Mucosa of gallbladder (tissue), 1 donor: ENCODE results near the gene HSPA2. TPM values are rescaled to one million over a fixed set of nuclear protein-coding genes. Genes with fewer than 3 reads are reported as not detected.
"Not testable (repeated sequence)": the region's sequence is repeated elsewhere in the genome, so short reads cannot be mapped to it uniquely, and the experiment has no call there.

Experiments used
- DNase-seq: peaks from one replicate; pipeline ENCODE4 v3.0.0-alpha.2; 2020; ENCODE audit warnings: low spot score
- total RNA-seq: library from RNA; stranded (reverse); gene quantifications from one replicate; pipeline ENCODE4 v1.2.1, GENCODE V29; 2021
- donor health status: DM: no; HTN: no; CAD: no.

The HSPA2 gene
- total RNA-seq, 1 donor from 2014 or later = 16.2 TPM

- no peak for DNase-seq
These were observed 25.5 kb upstream of the HSPA2 start for GRCh38 chr14:64515053-64515452.

DNA sequence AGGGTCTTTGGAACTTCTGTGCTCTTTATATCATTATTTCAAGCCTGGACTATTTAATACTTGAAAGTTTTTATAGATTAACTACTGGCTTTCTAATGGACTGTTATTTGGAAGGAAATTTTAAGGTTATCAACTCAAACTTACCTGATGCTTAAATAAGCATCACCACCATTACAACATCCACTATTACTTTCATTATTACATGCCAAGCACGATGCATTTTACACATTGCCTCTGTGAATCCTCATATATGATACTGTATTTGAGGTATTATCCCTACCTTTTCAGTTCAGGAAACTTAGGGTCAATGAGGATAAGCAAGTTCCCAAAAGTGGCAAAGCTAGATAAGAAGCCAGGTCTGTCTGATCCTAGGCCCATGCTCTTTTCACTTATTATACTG lies 23.6 kb upstream of the HSPA2 start:
- DNase-seq = no peak

GRCh38 chr14:64517667-64518066 lies 22.9 kb upstream of the HSPA2 start:
- not testable (repeated sequence) for DNase-seq

- no peak for DNase-seq
These were observed 22.3 kb upstream of the HSPA2 start for GRCh38 chr14:64518229-64518628.

DNA sequence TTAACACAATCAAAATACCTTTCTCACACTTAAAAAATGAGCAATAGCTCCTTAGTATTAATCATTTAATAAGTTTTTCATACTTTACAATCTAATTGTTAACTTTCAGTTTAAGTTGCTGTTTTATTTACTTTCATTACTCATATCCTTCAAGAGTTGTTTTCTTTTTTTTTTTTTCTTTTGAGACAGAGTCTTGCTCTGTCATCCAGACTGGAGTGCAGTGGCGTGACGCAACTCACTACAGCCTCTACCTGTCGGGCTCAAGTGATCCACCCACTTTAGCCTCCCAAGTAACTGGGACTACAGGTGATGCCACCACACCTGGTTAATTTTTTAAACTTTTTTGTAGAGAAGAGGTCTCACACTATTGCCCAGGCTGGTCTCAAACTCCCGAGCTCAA lies 19.8 kb upstream of the HSPA2 start:
- DNase-seq = no peak

GRCh38 chr14:64522591-64523355 lies 17.8 kb upstream of the HSPA2 start:
- no peak for DNase-seq

DNA sequence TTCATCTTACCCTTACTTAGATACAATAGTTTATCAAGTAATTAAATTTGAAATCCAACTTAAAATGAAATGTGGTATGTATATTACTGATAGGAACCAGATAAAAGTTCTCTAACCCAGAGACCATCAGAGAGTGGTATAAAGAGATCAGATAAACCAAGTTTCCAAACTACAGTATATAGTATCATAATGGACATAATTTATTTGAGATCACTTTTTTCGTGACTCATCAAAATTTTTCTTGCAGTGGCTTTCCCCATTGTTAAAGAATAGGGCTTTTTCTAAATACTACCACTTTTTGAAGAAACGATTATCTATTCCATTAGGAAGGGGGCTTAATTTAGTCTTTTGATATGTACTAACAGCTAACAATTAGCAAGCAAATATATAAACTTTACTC lies 15.2 kb upstream of the HSPA2 start:
- DNase-seq = no peak

- no peak for DNase-seq
These were observed 9.0 kb upstream of the HSPA2 start for GRCh38 chr14:64531567-64531966.

DNA sequence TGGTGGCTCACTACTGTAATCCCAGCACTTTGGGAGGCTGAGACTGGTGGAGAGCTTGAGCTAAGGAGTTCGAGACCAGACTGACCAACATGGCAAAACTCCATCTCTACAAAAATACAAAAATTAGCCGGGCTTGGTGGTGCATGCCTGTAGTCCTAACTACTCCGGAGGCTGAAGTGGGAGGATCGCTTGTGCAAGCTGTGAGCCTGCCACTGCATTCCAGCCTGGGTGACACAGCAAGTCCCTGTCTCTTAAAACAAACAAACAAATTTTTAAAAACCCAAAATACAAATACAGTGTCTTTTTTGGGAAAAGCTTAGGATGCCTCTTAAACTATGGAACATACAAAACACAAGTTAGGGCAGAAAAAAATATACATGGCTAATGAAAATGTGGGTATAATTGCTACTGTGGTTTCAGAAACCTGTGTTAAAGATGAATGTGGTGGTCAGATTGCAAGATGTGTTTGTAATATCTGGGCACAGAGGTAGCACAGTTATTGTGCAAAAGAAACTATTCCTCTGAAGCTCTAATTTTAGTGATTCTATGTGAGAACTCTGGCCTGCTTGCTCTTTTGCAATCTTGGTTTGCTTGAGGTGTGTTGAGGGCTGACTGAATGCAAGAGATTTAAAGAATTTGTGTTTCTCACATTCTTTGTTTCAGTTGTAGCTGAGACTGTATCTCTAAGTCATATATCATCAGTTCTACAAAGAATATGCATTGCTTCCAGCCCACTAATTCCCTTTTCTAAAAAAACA lies 3.9 kb upstream of the HSPA2 start:
- DNase-seq = no peak

- DNase-seq = no peak
These were observed 875 bp downstream of the HSPA2 start for GRCh38 chr14:64541261-64541971.

DNA sequence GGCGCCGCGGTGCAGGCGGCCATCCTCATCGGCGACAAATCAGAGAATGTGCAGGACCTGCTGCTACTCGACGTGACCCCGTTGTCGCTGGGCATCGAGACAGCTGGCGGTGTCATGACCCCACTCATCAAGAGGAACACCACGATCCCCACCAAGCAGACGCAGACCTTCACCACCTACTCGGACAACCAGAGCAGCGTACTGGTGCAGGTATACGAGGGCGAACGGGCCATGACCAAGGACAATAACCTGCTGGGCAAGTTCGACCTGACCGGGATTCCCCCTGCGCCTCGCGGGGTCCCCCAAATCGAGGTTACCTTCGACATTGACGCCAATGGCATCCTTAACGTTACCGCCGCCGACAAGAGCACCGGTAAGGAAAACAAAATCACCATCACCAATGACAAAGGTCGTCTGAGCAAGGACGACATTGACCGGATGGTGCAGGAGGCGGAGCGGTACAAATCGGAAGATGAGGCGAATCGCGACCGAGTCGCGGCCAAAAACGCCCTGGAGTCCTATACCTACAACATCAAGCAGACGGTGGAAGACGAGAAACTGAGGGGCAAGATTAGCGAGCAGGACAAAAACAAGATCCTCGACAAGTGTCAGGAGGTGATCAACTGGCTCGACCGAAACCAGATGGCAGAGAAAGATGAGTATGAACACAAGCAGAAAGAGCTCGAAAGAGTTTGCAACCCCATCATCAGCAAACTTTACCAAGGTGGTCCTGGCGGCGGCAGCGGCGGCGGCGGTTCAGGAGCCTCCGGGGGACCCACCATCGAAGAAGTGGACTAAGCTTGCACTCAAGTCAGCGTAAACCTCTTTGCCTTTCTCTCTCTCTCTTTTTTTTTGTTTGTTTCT lies 1.7 kb downstream of the HSPA2 start:
- no peak for DNase-seq

DNA sequence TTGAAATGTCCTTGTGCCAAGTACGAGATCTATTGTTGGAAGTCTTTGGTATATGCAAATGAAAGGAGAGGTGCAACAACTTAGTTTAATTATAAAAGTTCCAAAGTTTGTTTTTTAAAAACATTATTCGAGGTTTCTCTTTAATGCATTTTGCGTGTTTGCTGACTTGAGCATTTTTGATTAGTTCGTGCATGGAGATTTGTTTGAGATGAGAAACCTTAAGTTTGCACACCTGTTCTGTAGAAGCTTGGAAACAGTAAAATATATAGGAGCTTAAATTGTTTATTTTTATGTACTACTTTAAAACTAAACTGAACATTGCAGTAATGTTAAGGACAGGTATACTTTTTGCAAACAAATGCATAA lies 2.3 kb downstream of the HSPA2 start:
- DNase-seq = no peak

DNA sequence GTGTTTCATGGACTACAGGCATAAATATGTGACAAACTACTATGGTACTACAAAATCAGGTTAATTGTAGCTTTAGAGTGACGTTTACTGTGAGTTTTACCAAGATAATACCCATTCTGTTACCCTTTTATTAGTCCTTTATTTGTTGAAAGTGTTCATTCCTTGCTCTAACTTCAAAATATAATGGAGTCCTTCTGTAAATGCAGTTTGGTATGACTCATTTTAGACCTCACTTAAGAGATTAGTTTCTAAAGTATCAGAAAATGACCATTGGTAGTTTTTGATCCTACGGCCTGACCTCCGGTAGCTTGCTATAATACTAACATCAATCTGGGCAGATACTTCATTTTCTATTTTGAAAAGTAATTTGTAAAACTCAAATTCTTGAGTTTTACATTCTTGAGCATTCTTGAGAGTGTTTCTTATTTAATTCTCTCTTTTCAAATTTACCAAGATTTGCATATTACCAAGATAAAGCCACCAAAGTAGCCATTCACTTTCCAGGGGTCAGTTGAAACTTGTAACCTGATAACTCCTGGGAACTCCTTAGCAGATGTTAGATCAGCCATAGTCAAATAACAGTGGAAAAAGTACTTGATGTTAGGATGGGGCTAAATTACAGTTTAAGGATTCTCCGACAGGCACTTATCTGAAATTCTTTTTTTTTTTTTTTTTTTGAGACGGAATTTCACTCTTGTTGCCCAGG lies 4.2 kb downstream of the HSPA2 start:
- DNase-seq = no peak

DNA sequence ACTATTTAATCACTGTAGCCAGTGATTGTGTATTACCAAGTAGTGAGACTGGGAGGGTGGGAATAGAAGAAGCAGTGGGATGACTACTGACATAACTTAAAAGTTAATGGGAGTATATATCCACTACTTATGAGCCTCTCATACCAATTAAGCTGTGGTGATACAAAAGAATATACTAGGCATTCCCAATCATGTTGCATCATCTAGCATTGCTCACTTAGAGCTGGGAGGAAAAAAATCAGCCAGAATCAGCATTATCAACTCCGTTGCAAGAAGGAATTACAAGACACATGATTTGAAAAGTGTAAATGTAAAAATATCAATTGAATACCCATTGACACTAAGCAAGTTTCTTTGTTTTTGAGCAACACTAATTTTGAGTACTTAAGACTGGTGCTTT lies 8.5 kb downstream of the HSPA2 start:
- no peak for DNase-seq

DNA sequence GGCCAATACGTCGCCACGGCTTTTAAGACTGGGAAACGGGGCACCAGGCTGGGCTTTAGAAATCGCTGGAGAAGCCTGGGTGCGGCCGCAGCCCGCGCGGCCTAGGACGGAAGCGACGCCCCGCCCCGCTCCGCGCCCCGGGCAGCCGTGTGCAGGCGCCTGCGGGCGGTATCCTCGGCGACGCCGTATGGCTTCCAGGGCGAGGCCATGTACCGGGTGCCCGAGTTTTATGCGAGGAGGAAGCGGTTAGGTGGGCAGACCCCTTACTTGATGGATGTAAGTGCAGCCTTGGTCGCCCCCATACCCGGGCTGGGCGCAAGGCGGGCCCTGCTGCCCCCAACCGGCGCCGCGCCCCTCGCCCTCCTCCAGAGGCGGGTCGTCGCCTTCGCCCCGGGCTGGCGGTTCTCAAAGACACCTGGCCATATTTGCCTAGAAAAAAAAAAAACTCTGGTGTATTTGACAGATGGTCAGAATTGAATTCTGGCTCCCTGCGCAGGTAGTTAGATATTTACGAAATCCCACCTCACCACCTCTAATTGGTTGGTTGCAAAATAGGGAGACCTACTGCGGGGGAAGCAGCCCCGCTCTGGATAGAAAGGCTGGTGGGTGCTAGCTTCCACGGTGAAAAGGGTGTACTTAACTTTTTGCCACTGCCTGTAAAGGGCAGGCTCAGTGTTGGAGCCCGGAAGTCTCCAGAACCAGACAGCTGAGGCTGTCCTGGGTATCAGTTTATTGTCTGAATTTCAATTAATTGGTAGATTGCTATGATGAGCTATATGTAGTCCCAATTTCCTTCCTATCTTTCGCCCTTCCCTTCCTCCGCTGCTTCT lies 9.5 kb downstream of the HSPA2 start, which contains the start of gene PPP1R36:
Gene PPP1R36 (plus strand): TSS at position 171 of the 830 bp plus-strand sequence. CDS start 37 bp downstream, at position 208.
- peak; percentile 25 for DNase-seq

GRCh38 chr14:64550621-64551333 lies 10.2 kb downstream of the HSPA2 start:
- DNase-seq = no peak

DNA sequence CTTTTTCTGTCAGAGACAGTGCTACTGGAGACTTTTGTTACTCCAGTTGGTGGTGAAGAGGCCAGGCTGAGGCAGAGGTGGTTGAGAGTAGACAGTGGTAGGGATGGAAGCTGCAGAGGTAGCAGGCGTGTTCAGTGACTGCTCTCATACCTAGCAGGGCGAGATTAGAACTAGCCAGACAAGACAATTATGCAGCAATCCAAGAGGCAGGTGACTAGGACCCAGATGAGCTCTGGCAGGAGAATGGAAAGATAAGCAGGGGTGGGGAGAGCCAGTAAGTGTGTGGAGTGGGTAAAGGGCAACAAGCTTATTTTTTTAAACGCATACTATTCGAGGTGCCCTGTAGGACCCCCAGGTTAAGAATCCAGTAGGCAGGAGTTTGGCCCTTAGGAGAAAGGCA lies 14.0 kb downstream of the HSPA2 start:
- no peak for DNase-seq

- no peak for DNase-seq
These were observed 16.0 kb downstream of the HSPA2 start for GRCh38 chr14:64556526-64556925.

DNA sequence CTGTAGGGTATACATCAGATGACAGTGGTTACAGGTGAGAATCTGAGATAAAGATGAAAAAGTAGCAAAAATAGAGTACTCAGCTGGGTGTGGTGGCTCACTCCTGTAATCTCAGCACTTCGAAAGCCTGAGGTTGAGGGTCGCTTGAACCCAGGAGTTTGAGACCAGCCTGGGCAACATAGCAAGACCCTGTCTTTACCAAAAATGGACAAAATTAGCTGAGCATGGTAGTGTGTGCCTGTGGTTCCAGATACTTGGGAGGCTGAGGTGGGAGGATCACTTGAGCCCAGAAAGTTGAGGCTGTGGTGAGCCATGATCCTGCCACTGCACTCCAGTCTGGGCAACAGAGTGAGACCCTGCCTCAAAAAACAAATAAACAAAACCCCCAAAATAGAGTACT lies 17.7 kb downstream of the HSPA2 start:
- DNase-seq = not testable (repeated sequence)
